Amniotic stem cell (primary cell): ENCODE results near the gene C1QL3.

Experiments
- DNase-seq: peaks from one replicate; lab custom pipeline; 2025; lab: John Stamatoyannopoulos, UW

C1QL3 gene

DNA sequence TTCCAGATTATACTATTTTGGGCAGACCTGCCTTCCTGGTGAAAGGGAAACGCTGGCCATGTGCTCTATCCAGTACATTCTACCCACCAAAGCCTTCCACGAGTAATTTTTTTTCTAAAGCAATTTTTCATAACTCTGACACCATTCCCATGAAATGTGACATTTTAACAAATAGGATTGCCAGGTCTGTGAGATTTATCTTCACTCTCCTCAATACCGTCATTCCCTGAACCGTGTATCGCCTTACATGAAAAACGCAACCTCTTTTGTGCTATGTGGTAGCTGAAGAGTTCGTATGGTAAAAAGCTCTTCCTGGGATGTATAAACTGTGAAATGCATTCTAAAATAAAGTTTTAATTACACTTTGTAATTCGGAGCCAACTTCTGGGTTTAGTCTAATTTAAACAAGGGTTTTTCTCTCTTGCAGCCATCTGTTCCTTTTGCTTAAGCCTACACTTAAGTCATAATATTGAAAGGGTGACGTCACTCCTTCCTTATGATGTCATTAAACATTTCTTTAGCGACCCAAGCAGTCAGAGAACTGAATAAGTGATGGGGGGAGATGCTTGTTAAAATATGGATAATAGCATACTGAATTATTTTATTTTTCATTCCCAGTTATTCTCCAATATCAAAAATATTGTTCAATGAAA lies 27.7 kb downstream of the C1QL3 start:
- no peak for DNase-seq

DNA sequence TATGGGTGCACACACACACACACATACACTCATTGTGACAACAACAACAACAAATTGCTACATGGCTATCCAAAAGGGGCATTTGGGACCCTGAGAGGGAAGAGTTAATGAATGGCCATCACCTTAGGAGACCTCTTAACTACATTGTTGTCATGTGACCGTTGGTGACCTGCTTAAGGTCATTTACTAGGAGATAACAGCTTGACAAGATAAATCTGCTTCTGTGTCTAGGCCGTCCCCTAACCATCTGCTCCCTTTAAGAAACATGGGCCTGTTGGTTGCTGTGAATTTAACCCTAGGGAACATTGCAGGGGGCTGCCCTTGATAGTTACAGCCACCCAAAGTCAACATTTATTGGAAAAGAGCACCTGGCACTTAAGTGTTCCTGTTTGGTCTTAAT lies 29.7 kb downstream of the C1QL3 start:
- DNase-seq = no peak

DNA sequence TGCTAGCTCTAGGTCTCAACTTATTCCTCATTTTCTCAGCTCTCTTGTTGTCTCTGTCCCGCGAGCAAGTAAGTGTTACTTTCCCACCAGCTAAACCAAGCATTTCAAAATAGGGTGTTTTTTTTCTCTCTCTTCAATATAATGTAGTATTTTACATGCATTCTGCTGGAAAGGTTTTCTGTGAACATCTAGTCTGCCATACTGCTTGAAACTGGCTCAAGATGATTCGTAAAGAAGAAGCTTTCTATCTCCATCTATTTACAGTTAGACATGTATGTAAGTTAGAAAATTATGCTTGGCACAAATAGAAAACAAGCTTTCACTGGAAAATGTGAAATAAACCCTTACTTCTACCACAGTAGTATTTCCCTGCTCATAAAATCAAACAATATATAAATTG lies 31.2 kb downstream of the C1QL3 start:
- no peak for DNase-seq

- DNase-seq = no peak
These were observed 38.3 kb downstream of the C1QL3 start for GRCh38 chr10:16483241-16483917.

- no peak for DNase-seq
These were observed 40.5 kb downstream of the C1QL3 start for GRCh38 chr10:16481052-16481728.

DNA sequence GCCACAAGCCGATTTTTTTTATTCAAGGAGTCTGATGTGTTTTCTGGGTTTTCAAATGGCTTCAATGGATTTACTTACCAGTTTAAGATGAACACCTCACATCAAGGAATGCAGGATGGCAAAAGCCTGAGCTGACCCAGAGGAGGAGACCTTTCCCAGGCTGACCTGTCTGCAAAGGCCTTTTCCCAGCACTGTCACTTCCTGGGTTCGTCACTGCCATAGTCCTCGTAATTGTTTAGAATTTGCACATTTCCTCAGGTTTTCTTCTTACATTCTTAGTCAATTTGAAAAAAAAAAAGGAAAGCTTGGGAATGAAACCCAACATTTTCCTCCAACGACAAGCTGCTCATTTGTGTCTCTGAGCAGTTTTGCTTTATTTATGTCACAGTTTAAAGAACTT lies 42.9 kb downstream of the C1QL3 start:
- DNase-seq = no peak

DNA sequence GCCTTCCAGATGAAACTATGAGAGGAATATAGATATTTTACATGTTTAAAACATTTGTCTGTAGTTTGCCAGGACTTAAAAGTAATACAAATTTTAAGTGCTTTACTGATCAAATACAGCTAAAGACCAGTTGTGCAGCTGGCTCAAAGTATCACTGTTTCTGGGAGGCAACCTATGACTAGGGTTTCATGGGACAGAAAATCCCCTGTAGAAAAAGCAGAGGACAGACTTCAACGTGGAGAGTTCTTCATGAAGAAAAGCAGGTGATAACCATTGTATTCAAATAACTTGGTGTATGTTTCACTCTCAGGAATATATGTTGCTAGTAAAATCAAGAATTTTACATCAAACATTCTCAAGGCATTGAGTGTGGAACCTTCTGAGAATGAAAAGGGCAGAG lies 43.9 kb downstream of the C1QL3 start:
- DNase-seq = no peak

GRCh38 chr10:16472828-16473227 lies 48.9 kb downstream of the C1QL3 start:
- DNase-seq = no peak

- DNase-seq = no peak
These were observed 50.9 kb downstream of the C1QL3 start for GRCh38 chr10:16470747-16471146.

GRCh38 chr10:16466001-16466400 lies 55.7 kb downstream of the C1QL3 start:
- no peak for DNase-seq
